Esophagus squamous epithelium (tissue), 4 donors: ENCODE measurements around the gene SPECC1L.

Experiments
- POLR2A ChIP-seq, 4 donors: fragments of 450-650 bp; IDR thresholded peaks; one replicate each; pipeline ENCODE4 v1.6.1; 2017; ENCODE audit warnings: antibody characterized with exemption in 4 of 4, mild to moderate bottlenecking in 4 of 4, moderate library complexity in 3 of 4
- TF ChIP-seq, protein P1 (sequence below), 6 experiments: fragments of 450-650 bp in 4 of 6; fragments of 200-600 bp in 2 of 6; sonication (generic) in 2 of 6; IDR thresholded peaks; one replicate each; pipeline ENCODE4 v1.5.1; 2016 to 2019; ENCODE audit warnings: antibody characterized with exemption in 6 of 6, mild to moderate bottlenecking in 4 of 6, moderate library complexity in 4 of 6

DNA sequence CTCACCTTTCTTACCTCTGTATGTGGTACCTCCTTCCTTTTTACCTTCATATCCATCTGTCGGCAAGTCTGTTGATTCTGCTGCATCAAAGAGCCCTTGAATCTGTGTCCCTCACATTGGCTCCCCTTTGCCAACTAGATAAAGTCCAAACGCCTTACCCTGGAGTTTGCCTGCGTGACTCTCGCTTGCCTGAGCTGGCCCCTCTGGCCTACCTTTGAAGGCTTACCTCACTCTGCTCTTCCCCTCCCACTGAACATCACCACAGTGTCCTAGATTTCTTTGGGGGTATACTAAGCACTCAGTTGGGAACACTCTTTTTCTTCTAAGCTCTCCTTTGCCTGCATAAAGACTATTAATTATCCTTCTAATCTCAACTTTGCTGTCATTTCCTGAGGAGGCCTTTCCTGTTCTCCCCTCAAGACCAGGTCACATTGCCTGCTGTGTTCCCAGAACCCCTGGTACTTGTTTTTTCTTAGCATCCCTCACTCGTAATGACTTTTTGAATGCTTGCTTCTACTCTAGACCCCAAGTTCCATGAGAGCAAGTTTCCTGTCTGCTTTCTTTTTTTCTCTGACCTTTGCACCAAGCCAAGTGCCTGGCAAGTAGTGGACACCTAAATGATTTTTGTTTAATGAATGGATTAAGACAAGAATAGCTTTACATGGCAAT is 89.0 kb downstream of the SPECC1L start:
- TF ChIP-seq, protein P1, sequence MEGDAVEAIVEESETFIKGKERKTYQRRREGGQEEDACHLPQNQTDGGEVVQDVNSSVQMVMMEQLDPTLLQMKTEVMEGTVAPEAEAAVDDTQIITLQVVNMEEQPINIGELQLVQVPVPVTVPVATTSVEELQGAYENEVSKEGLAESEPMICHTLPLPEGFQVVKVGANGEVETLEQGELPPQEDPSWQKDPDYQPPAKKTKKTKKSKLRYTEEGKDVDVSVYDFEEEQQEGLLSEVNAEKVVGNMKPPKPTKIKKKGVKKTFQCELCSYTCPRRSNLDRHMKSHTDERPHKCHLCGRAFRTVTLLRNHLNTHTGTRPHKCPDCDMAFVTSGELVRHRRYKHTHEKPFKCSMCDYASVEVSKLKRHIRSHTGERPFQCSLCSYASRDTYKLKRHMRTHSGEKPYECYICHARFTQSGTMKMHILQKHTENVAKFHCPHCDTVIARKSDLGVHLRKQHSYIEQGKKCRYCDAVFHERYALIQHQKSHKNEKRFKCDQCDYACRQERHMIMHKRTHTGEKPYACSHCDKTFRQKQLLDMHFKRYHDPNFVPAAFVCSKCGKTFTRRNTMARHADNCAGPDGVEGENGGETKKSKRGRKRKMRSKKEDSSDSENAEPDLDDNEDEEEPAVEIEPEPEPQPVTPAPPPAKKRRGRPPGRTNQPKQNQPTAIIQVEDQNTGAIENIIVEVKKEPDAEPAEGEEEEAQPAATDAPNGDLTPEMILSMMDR (IDR thresholded peaks at IDR 0.05) = no peak
- no peak for TF ChIP-seq POLR2A (IDR thresholded peaks at IDR 0.05)
